ENCODE data around the gene PTPRM.
A peak's percentile ranks its signal among the peaks of the same experiment; 100 is the strongest.

PTPRM gene

GRCh38 chr18:7899078-7899477 lies 332.0 kb downstream of the PTPRM start:
- no peak for DNase-seq (ENCODE audit: low spot score)

DNA sequence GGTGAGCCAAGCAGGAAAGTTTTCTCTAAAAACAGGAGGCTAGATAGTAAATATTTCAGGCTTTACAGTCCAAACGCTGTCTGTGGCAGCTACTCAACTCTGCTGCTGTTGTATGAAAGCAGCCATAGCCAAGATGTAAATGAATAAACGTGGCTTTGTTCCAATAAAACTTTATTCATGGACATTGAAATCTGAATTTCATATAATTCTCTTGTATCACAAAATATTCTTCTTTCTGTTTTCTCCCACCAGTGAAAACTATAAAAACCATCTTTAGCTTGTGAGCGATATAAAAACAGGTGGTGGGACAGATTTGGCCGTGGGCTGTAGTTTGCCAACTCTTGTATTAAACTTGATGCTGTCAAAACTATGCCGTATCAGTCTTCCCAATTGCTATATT lies 333.0 kb downstream of the PTPRM start:
- DNase-seq (ENCODE audit: low spot score), result no peak

DNA sequence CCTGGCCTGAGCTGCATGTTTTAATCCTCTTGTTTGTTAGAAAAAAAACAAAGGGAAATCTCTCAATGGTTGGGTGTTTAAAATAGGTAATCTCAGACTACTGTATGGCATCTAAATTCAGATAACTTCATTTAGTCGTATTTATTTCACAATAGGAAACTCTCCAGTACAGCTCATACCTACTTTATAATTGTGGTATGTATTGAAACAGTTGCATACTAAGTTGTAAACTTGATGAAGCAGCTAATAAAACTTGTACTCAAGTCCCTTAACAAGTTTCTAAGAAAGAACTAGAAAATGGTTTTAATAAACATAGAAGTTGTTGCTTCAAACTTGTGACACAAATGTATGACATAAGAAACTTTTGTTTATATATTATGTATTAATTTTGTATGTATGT lies 334.5 kb downstream of the PTPRM start:
- no peak for DNase-seq (ENCODE audit: low spot score)

DNA sequence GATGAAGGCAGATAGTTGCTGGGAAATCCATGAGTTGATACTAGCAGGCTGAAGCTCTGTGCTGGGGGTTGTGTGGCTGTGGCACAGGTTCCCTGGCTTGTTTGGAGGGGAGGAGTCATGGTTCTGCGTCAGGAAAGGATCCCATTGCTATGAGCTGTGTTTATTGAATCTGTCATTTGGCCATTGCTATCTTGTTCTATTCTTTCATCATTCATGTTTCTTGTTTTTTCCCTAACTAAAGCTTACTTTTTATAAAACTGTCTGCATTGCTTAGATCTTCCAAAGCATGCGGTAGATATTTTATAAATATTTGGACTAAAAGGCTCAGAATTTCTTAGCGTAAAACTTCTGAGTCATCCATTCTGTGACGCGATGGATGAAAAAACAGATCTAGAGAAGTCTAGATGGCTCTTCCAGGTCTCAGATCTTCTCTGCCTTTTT lies 335.3 kb downstream of the PTPRM start:
- no peak for DNase-seq (ENCODE audit: low spot score)

GRCh38 chr18:7904529-7904928 lies 337.4 kb downstream of the PTPRM start:
- no peak for DNase-seq (ENCODE audit: low spot score)

DNA sequence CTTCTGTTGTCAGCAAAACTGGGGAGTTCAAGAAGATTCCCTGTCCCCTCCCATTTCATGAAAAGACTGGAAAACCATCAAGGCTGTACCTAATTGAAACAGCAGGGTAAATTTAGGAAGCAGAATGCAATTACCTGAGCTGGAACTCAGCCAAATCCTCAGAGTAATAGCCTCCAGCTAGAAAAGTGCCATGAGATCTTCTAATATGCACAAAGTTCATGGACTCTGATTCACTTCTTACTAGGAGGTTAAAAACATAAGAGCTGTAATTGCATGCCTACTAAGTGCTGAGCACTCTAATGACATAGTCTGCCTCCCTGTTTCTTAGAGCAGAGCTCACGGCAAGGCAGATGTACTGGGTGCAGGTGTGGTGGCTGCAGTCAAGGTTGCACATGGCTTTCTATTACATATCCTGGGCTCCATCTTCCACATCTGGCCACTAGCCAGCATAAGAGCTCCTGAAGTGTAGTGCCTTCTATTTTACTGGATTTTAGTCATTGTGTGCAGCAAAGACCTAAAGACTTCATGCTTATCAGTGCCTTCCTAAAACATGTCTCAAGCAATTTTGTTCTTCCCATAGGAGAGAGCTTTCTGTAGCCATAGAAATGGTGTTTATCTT lies 341.7 kb downstream of the PTPRM start:
- DNase-seq (ENCODE audit: low spot score), result no peak

GRCh38 chr18:7914834-7915670 lies 347.9 kb downstream of the PTPRM start:
- DNase-seq (ENCODE audit: low spot score), result no peak

DNA sequence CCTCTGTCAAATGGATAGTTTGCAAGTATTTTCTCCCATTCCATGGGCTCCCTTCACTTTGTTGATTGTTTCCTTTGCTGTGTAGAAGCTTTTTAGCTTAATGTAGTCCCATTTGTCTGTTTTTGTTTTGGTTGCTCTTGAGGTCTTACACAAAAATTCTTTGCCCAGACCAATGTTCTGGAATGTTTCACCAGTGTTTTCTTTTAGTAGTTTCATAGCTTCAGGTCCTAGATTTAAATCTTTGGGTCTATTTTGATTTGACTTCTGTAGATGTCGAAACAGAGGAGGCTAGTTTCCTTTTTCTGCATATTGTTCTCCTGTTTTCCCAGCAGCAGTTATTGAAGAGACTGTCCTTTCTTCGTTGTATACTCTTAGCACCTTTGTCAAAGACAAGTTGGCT lies 351.6 kb downstream of the PTPRM start:
- no peak for DNase-seq (ENCODE audit: low spot score)

DNA sequence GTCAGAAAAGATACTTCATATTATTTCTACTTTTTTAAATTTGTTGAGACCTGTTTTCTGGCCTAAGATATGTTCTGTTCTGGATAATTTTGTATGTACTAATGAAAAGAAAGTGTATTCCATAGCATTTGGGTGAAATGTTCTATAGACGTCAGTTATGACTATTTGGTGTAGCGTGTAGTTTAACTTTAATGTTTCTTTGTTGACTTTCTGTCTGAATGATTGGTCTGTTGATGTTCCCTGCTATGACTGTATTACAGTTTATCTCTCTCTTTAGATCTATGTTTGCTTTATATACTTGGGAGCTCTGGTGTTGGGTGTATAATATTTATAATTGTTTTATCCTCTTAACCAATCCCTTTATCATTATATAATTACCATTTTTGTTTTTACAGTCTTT lies 352.4 kb downstream of the PTPRM start:
- no peak for DNase-seq (ENCODE audit: low spot score)

DNA sequence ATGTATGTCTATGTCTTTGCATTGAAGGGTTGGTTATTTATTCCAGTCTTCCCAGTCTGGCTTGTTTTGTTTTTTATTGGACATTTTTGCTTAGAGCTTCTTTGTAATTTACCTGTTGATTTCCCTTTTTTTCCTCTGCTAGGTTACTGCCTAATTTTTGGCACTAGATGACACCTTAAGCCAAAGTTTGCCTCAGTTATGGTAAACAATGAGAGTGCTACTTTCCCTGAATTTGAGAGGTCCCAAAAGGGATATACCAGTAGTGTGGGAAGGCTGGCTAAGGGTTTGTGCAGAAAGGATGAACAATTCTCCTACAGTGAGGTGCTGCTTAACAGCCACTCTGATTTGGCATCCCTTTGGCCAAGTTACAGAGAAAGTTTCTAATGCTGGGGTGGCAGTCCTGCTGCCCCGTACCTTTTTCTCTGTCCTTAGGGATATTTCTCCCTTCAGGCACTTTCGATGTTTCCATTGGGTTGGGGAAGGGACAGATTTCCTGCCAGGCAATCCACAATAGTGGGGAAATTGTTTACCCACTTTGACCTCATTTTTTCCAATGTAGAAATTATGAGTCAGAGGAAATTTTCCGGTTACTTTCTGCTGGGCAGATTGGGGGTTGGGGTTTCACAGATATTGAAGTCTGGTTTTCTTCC lies 354.9 kb downstream of the PTPRM start:
- no peak for DNase-seq (ENCODE audit: low spot score)

- DNase-seq (ENCODE audit: low spot score), result no peak
Observed at GRCh38 chr18:7923105-7923504, 356.0 kb downstream of the PTPRM start.

DNA sequence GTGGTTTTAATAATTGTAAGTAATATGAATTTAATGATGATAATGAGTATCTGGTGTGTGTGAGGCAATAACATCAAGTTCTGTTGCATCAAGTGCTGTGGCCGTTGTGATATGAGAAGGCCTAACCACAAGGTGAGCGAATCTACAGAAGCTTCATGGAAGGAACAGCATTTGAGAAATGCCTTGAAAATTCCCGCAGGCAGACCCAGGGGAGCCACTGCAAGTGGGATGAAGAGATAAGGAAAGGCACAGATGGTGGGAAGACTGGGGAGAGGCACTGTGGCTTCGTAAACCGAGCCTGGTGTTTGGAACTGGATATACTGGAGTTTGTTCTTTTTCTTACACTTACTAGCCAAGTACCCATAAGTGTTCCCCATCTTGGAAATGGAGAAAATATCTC lies 357.5 kb downstream of the PTPRM start:
- DNase-seq (ENCODE audit: low spot score), result no peak

GRCh38 chr18:7926526-7926925 lies 359.4 kb downstream of the PTPRM start:
- DNase-seq (ENCODE audit: low spot score), result no peak

GRCh38 chr18:7927119-7927518 lies 360.0 kb downstream of the PTPRM start:
- DNase-seq (ENCODE audit: low spot score), result no peak

- no peak for DNase-seq (ENCODE audit: low spot score)
Observed at GRCh38 chr18:7931763-7932162, 364.6 kb downstream of the PTPRM start.

- no peak for DNase-seq (ENCODE audit: low spot score)
Observed at GRCh38 chr18:7937268-7937667, 370.2 kb downstream of the PTPRM start.

GRCh38 chr18:7939521-7939920 lies 372.4 kb downstream of the PTPRM start:
- no peak for DNase-seq (ENCODE audit: low spot score)

DNA sequence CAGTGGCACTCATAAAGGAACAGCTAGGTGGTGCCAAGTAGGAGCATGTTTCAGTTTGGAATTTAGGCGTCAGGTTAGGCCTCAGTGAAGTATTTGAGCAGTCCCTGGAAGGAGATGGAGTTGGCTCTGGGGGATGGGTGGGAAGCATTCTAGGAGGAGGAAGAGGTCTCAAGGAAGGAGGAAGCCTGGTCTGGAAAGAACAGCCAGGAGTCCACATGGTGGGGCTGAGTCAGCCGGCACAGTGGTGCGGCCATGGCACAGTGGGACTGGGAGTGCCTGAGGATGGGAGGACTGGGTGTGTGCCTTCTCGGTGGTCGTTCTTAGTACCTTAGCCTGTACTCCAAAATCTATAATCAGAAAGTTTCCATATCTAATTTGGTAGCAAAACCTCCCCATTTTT lies 373.3 kb downstream of the PTPRM start:
- no peak for DNase-seq (ENCODE audit: low spot score)

GRCh38 chr18:7940971-7941370 lies 373.9 kb downstream of the PTPRM start:
- DNase-seq (ENCODE audit: low spot score), result no peak

- no peak for DNase-seq (ENCODE audit: low spot score)
Observed at GRCh38 chr18:7941533-7941932, 374.4 kb downstream of the PTPRM start.

DNA sequence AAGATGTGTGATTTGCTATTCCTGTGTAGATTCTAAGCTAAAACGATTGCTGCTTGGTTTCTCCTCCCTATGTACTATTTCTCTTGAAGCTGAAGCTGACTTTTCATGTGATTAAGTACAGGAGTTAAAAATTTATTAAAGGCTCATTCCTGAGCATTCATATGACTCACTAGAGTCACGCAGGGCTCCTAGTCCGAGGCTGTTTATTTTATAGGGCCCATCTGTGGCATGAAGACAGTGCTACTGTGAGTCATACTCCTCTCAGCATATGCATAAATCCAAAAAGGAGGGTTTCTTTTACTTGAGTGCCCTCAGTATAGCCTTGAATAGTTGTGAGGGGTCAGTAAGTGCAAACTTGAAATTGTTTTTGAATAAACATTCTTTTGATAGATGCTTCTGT lies 378.8 kb downstream of the PTPRM start:
- DNase-seq (ENCODE audit: low spot score), result peak; percentile 69

- DNase-seq (ENCODE audit: low spot score), result peak; percentile 33
Observed at GRCh38 chr18:7946734-7947377, 379.7 kb downstream of the PTPRM start.
